ENCODE results near the gene P4HA3. TPM values are rescaled to one million over a fixed set of nuclear protein-coding genes. Genes with fewer than 3 reads are reported as not detected.
"Not testable (repeated sequence)": the region's sequence is repeated elsewhere in the genome, so short reads cannot be mapped to it uniquely, and the experiment has no call there.

The P4HA3 gene
- total RNA-seq, result 0.23 TPM

- peak; percentile 95 for ATAC-seq
- DNase-seq (ENCODE audit: low spot score), result peak; percentile 52
Measured at GRCh38 chr11:74311352-74311926, at the start of gene P4HA3. Gene P4HA3, minus strand, starts transcription at chr11:74311640. Its CDS starts 29 bp downstream, at chr11:74311611.

GRCh38 chr11:74357449-74357848, 46.0 kb upstream of the P4HA3 start:
- ATAC-seq, result no peak
- no peak for DNase-seq (ENCODE audit: low spot score)

- ATAC-seq (no peak), DNase-seq (ENCODE audit: low spot score) (no peak)
Measured at GRCh38 chr11:74355626-74356025, 44.2 kb upstream of the P4HA3 start.

- no peak for ATAC-seq
Measured at GRCh38 chr11:74354036-74354435, 42.6 kb upstream of the P4HA3 start.

GRCh38 chr11:74347381-74347780, 35.9 kb upstream of the P4HA3 start:
- ATAC-seq (no peak), DNase-seq (ENCODE audit: low spot score) (no peak)

More at GRCh38 chr11:74354036-74354435, 42.6 kb upstream of the P4HA3 start:
- DNase-seq (ENCODE audit: low spot score), result no peak

DNA sequence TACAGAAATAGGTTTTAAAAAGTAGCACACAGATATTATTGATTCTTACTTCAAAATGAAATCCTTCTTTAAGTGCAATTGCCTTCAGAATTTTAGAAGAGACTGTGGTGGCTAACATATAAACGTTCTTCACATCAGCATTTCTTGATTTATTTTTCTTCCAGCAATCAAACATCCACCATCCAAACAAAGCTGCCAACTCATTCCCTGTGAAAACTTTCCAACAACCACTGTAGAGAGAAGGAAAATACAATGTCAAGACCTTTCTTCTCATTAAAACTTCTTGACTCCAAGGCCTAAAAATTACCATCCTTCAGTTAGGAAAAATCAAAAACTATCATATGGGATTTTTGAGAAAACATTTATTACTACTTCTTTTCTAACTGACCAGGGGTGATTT, 34.0 kb upstream of the P4HA3 start:
- DNase-seq (ENCODE audit: low spot score), result no peak
- ATAC-seq, result no peak

DNA sequence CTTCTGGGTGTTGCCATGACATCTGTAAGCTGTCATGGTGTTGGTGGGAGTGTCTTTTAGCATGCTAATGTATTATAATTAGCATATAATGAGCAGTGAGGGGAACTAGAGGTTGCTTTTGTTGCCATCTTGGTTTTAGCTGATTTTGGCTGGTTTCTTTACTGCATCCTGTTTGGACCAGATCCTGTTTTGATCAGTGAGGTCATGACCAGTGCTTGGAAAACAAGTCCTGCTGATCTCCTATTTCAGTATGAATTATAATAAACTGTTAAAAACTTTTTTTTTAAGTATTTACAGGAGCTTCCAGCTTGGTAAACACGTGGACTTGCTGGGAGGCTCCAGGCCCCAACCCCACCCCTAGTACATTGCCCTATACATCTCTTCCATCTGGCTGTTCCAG, 30.5 kb upstream of the P4HA3 start:
- DNase-seq (ENCODE audit: low spot score) (no peak), ATAC-seq (no peak)

DNA sequence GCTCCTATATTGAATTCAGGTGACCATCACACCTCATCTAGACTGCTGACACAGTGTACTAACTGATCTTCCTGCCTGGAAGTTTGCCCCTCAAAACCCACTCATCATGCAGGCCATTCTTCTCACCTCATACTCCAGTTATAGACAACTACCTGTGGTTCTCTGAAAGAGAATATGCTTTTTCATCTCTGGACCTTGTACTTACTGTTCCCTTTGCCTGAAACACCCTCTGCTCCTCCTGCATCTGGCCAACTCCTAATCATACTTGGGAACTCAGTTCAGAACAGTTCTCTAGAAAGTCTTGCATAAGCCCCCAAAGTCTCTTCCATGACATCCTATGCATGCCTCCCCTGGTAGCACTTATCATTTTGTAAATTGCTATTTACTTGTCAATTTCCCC, 28.2 kb upstream of the P4HA3 start:
- DNase-seq (ENCODE audit: low spot score), result no peak
- no peak for ATAC-seq

DNA sequence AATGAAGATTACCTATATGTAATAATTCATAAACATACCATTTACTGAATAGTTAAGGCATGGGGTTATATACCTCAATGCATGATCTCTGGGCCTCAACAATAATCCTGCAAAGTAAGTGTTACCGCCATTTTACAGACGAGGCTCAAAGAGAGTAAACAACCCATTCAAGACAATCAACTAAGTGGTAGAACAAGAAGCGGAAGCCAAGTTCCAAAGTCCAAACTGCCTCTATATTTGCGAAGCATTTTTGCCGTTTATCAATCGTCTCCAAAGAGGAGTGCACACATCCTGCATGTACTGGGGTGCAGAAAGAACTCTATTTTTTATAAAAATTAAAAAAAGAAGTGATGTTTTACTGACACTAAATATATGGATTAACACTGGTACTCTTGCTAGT, 27.5 kb upstream of the P4HA3 start:
- DNase-seq (ENCODE audit: low spot score), result no peak
- no peak for ATAC-seq

GRCh38 chr11:74333193-74333592, 21.8 kb upstream of the P4HA3 start:
- DNase-seq (ENCODE audit: low spot score), result no peak
- ATAC-seq, result no peak

- no peak for DNase-seq (ENCODE audit: low spot score)
- ATAC-seq, result no peak
Measured at GRCh38 chr11:74332291-74332690, 20.9 kb upstream of the P4HA3 start.

- not testable (repeated sequence) for ATAC-seq; DNase-seq (ENCODE audit: low spot score)
Measured at GRCh38 chr11:74331000-74331399, 19.6 kb upstream of the P4HA3 start.

DNA sequence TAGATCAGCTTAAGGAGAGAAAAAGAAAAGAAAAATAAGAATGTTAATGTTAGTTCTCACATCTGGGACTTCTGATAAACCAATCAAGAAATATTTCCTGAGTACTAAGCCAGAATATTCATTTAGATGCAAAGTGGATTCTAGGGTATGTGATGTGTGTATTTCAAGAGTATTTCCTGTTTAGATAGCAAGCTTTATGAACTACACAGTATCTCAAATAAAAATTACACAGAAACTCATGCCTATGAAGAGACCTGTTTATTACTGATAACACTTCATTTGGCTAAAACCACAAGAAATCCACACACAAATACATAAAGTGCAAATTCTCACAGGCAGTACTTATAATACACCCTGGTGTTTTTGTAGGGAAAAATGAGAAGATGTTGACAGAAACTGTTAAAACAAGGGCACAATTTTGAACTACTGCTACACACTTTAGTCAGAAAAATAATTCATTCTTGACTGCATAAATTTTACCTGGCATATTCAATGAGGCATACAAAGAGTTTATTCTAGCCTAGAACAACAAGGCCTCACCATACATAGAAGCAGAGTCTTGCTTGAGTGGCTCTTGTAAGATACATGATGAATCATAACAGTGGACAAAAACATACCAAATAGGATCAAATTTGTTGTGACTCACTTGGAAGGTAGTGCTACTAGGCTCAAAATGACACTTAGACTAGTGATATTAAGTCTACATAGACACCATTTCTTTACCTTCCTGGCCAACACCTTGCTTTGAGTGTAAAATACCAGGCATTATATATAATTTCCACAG, 18.8 kb upstream of the P4HA3 start:
- no peak for DNase-seq (ENCODE audit: low spot score)
- ATAC-seq, result no peak

GRCh38 chr11:74327076-74327475, 15.6 kb upstream of the P4HA3 start:
- no peak for ATAC-seq

DNA sequence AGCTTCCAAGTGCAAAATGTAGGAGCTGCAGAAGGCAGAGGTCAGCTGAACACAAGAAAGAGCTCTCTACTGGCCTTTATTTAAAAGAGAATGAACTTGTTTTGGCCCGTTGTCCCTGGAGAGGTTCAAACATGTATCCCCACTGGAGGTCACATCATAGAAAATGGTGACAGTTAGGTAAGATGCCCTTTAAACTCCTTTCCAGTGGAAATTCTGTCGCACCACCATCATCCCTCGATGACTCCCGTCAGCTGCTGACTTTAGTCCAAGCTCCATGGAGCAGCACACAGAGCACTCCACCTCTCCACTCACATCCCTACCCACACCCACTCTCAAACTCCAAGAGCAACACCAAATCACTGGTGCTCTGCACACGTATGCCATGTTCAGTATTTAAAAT, 15.2 kb upstream of the P4HA3 start:
- ATAC-seq, result no peak
- DNase-seq (ENCODE audit: low spot score), result no peak

More at GRCh38 chr11:74327076-74327475, 15.6 kb upstream of the P4HA3 start:
- DNase-seq (ENCODE audit: low spot score), result no peak

GRCh38 chr11:74325649-74326645, 14.5 kb upstream of the P4HA3 start:
- ATAC-seq (peak; percentile 34), DNase-seq (ENCODE audit: low spot score) (peak; percentile 51)

- no peak for ATAC-seq
- DNase-seq (ENCODE audit: low spot score), result no peak
Measured at GRCh38 chr11:74322667-74323066, 11.2 kb upstream of the P4HA3 start.

GRCh38 chr11:74321487-74322188, 10.2 kb upstream of the P4HA3 start:
- DNase-seq (ENCODE audit: low spot score) (no peak), ATAC-seq (peak; percentile 74)

- DNase-seq (ENCODE audit: low spot score) (no peak), ATAC-seq (no peak)
Measured at GRCh38 chr11:74320538-74320937, 9.1 kb upstream of the P4HA3 start.

- ATAC-seq (no peak), DNase-seq (ENCODE audit: low spot score) (no peak)
Measured at GRCh38 chr11:74319139-74319816, 7.8 kb upstream of the P4HA3 start.

All from left lobe of liver (tissue), 2 donors.